GM19099 (cell line): ENCODE data around the gene MED13L.

ENCODE experiments used
- POLR2A ChIP-seq: IDR thresholded peaks from 3 replicates; pipeline ENCODE4 v1.6.1; 2011; ENCODE audit warnings: low read depth; ENCODE audit not compliant: insufficient read length; ENCODE audit errors: extremely low read depth

Gene MED13L

GRCh38 chr12:116039081-116039480 is 238.4 kb downstream of the MED13L start:
- TF ChIP-seq POLR2A: no peak

DNA sequence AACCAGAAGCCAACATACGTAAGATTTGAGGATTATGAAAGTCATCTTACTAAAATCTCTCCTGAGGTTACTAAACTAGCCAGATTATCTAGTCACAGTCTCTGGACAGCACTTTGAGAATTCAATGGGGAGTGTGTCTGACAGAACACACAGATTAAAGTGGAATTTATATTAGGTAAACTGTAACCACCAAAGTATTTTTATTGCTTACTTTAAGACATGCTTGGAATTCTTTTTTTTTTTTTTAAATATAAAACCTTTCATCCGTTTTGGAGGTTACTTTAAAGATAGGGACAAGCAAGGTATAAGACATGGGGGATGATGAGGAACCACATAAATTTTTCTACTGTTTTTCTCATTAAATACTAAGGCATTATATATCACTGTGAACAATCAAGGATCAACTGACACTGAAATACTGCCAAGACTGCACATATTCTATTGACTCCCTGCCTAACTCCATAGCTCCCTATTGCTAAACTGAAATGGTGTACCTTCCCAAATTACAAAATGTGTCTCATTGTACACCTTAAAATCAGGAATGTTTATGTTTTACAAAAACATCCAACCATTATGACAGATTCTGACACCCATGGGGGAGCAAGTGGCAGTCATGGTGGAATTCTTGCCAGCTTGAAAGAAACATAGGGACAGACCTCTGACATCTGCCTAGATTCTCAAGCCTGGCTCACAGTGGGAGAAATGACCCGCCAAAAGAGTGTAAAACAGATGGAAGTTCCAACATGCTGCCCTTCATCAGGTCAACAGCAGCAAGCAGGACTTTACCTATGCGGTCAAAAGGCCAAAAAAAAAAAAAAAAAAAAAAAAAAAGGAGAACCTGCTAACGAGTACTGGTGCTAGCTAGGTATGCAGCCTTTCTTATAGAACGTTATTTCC is 239.3 kb downstream of the MED13L start:
- no peak for TF ChIP-seq POLR2A

DNA sequence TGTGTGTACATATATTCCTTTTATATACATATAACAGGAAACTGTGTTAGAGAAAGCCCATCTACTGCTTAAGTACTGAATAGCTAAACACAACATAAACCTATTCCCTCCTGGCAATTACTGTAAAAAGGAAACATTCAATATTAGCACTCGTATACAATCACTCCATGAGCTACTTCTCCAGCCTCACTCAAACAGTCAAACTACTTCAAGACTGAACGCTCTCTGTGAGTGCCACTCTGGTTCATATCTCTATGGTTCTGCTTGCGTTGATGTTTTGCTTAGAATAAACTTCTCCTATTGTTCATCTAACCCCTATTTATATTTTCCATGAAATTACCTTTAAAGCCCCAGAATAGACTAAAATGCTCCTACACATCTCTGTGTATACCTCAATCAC is 243.7 kb downstream of the MED13L start:
- no peak for TF ChIP-seq POLR2A

GRCh38 chr12:116028619-116029018 is 248.9 kb downstream of the MED13L start:
- TF ChIP-seq POLR2A: no peak

- TF ChIP-seq POLR2A: no peak
These were observed 250.0 kb downstream of the MED13L start for GRCh38 chr12:116027551-116027821.

DNA sequence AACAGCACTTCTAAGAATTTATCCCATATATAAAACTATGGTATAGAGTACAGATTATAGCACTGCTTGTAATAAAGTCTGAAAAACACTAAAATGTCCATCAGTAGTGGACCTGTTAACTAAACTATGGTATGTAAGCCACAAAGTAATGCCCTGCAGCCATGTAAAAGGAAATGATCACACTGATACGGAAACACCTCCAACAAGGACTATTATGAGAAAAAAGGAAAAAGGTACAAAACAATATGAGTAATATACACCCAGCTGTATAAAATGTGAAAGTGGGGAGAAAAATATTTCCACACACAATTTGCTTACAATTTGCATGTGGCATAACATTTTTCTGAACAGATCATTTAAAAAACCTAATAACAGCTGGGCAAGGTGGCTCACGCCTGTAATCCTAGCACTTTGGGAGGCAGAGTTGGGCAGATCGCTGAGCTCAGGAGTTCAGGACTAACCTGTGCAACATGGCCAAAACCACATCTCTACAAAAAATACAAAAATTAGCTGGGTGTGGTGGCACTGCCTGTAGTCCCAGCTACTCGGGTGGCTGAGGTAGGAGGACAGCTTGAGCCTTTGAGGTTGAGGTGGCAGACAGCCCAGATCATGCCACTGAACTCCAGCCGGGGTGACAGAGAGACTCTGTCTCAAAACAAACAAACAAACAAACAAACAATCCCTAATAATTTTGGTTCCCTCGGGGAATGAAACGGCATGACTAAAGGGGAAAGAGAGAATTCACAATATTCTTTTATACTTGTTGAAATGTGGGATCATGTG is 250.5 kb downstream of the MED13L start:
- TF ChIP-seq POLR2A: no peak

DNA sequence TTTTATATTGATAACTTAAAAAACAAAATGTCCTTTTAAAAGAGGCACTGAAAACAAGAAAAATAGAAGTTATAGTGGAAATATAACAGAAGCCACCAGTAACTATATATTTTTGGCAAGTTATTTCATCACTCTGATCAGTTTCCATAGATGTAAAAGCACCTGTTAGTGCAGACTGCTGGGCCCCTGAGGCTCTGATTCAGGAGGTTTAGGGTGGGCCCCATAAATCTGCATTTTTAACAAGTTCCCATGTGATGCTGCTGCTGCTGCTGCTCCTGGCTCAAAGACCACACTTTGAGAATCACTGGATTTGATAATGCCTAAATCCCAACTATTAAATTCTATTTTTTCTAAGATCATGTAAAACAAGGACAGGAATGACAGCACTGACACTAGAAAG is 251.1 kb downstream of the MED13L start:
- no peak for TF ChIP-seq POLR2A

GRCh38 chr12:116024769-116025168 is 252.7 kb downstream of the MED13L start:
- TF ChIP-seq POLR2A: no peak

- TF ChIP-seq POLR2A: no peak
These were observed 258.1 kb downstream of the MED13L start for GRCh38 chr12:116019415-116019814.

- no peak for TF ChIP-seq POLR2A
These were observed 259.2 kb downstream of the MED13L start for GRCh38 chr12:116018282-116018681.

- TF ChIP-seq POLR2A: no peak
These were observed 262.0 kb downstream of the MED13L start for GRCh38 chr12:116015525-116015924.

DNA sequence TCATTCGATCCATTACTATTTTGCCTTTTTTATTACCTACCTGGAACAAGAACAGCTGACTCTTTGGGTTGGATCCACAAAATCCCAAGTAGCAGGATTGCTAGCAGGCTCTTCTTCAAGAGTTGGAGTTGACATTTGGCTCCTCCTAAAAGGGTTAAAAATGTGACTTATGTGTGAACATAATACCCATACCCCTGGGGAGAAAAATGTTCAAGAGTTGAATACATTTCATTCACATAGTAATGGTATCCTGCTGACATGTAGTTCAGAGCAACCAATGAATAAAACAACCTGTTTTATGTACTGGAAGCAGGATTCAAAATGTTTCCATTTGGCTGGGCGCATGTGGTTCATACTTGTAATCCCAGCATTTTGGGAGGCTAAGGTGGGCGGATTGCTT is 264.7 kb downstream of the MED13L start:
- TF ChIP-seq POLR2A: no peak

DNA sequence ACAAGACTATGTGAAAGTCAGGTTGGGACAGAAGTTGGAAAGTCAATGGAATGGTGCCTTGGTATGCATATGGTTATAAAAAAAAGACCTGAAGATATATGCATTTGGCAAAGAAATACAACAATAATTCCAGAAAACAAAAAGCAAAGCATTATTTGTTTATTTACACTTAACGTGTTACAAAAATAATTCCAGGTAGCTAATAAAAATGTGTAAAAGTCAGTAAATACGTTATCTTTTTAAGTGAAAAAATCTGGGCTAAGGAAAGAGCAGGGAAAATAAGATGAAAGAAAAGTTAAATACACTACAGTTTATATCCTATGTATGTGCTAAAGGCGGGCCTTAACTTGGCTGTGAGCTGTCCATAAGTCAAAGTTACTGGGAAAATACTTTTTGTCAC is 266.3 kb downstream of the MED13L start:
- no peak for TF ChIP-seq POLR2A

- TF ChIP-seq POLR2A: no peak
These were observed 267.0 kb downstream of the MED13L start for GRCh38 chr12:116010467-116010866.

DNA sequence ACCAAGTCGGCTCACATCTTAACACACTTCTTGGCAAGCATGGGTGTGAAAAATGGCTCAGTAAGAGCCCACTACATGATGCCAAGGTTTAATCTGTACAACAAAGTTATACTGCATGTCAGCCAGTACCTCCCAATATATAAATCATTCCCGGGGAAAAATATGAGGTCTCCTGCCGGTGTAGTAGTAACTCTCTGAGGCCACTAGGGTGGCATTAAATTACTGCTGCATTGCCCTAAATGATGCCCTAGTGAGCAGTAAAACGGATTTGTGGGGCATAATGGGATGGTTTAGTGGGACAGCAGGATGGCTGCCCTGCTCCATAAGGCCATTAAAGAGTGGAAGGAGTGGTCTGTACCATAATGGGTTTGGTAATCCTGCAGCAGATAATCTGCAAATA is 267.7 kb downstream of the MED13L start:
- no peak for TF ChIP-seq POLR2A

DNA sequence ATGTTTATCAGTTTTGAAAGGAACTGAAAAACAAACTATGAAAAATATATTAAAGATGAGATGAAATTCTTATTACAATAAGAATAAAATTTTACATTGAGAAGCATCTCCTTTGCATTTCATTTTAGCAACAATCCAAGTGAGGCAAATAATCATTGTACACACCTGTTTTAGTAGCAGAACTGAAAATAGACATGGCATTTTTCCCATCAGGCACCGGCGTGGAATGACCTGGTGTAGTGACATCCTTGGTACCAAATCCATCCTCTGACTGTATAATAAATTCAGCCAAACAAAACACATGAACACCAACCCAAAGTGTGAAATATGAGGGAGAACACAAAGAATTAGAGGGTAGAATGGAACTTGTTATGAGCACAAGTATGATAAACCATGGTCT is 271.4 kb downstream of the MED13L start:
- no peak for TF ChIP-seq POLR2A
